Measurements from ENCODE around the gene CAPN10. TPM values are rescaled to one million over a fixed set of nuclear protein-coding genes. Genes with fewer than 3 reads are reported as not detected.

Gene CAPN10
- polyA plus RNA-seq, 3 donors: 7.3 to 57.0 (median 7.4) TPM

- no peaks in the 10 kb centered on the region for H3K36me3 ChIP-seq (replicated peaks in 1 of 2; ENCODE audit: control insufficient read depth in 1 of 2, insufficient read depth in 2 of 2, low read length in 2 of 2)
- peak overlapping the region in 1 of 2 donors; percentile 47 for H3K4me3 Mint-ChIP-seq
Observed at GRCh38 chr2:240643811-240644150, 57.2 kb downstream of the CAPN10 start.

GRCh38 chr2:240644171-240644651, 57.7 kb downstream of the CAPN10 start:
- Mint-ChIP-seq H3K4me3 (peak overlapping the region in 1 of 2 donors; percentile 47), H3K27ac (no peak overlapping the region), H3K9me3 (peaks cover 1 to 25% (median 3%) of the 10 kb centered on the region in 7 donors), H3K4me1 (peaks cover 13% of the 10 kb centered on the region), H3K36me3 (no peaks in the 10 kb centered on the region), H3K27me3 (ENCODE audit: low read depth in 3 of 3) (peaks cover 15 to 34% (median 23%) of the 10 kb centered on the region in 3 donors)
- no peak overlapping the region for H3K4me3 ChIP-seq (replicated peaks in 1 of 3; ENCODE audit: low read depth in 2 of 3, low read length in 3 of 3)
- no peak overlapping the region for H3K9ac ChIP-seq (ENCODE audit: insufficient read depth, low read length, poor library complexity, severe bottlenecking)
- H3K36me3 ChIP-seq (replicated peaks in 1 of 2; ENCODE audit: control insufficient read depth in 1 of 2, insufficient read depth in 2 of 2, low read length in 2 of 2): no peaks in the 10 kb centered on the region
- no peak overlapping the region for H3K4me2 ChIP-seq (replicated peaks; ENCODE audit: extremely low read depth, low read length, poor library complexity, severe bottlenecking)
- H3K27me3 ChIP-seq (ENCODE audit: control insufficient read depth in 2 of 2, insufficient read depth in 2 of 2, low read length in 2 of 2): peaks cover 0 to 22% of the 10 kb centered on the region in 2 donors
- H3K4me1 ChIP-seq (ENCODE audit: control insufficient read depth in 1 of 2, insufficient read depth in 2 of 2, low read length in 2 of 2): peaks cover 2 to 12% of the 10 kb centered on the region in 2 donors
- TF ChIP-seq CTCF (IDR thresholded peaks at IDR 0.05): no peak
- peaks cover 0 to 11% of the 10 kb centered on the region in 2 donors for H3K9me3 ChIP-seq (replicated peaks in 1 of 2; ENCODE audit: control insufficient read depth in 1 of 2, insufficient read depth in 1 of 2, low read length in 2 of 2)
- H3K79me2 ChIP-seq (ENCODE audit: insufficient read depth, low read length): no peaks in the 10 kb centered on the region
- 85% methylated on average over 10 of the region's 14 CpGs for WGBS (ENCODE audit: insufficient coverage)
- H3K27ac ChIP-seq (ENCODE audit: low read depth in 1 of 2, low read length in 2 of 2): no peak overlapping the region
- intact Hi-C loops (cut with micrococcal nuclease): no loop called here
- no peaks in the 10 kb centered on the region for H4K20me1 ChIP-seq (ENCODE audit: insufficient read depth, low read length)
- no peak for DNase-seq
- no peak overlapping the region for H2AFZ ChIP-seq (ENCODE audit: insufficient read depth, low read depth, low read length, poor library complexity, severe bottlenecking)

More at GRCh38 chr2:240643811-240644150, 57.2 kb downstream of the CAPN10 start:
- no peak overlapping the region for H3K27ac Mint-ChIP-seq
- no peaks in the 10 kb centered on the region for H3K79me2 ChIP-seq (ENCODE audit: insufficient read depth, low read length)
- intact Hi-C loops (cut with micrococcal nuclease): no loop called here
- H3K9ac ChIP-seq (ENCODE audit: insufficient read depth, low read length, poor library complexity, severe bottlenecking): no peak overlapping the region
- TF ChIP-seq CTCF (IDR thresholded peaks at IDR 0.05): no peak
- no peaks in the 10 kb centered on the region for H4K20me1 ChIP-seq (ENCODE audit: insufficient read depth, low read length)
- peaks cover 0 to 18% of the 10 kb centered on the region in 2 donors for H3K27me3 ChIP-seq (ENCODE audit: control insufficient read depth in 2 of 2, insufficient read depth in 2 of 2, low read length in 2 of 2)
- H3K4me1 Mint-ChIP-seq: peaks cover 13% of the 10 kb centered on the region
- H3K36me3 Mint-ChIP-seq: no peaks in the 10 kb centered on the region
- no peak for DNase-seq
- no peak overlapping the region for H3K4me3 ChIP-seq (replicated peaks in 1 of 3; ENCODE audit: low read depth in 2 of 3, low read length in 3 of 3)
- no peak overlapping the region for H3K4me2 ChIP-seq (replicated peaks; ENCODE audit: extremely low read depth, low read length, poor library complexity, severe bottlenecking)
- no peak overlapping the region for H2AFZ ChIP-seq (ENCODE audit: insufficient read depth, low read depth, low read length, poor library complexity, severe bottlenecking)
- H3K9me3 Mint-ChIP-seq: peaks cover 1 to 25% (median 3%) of the 10 kb centered on the region in 7 donors
- H3K9me3 ChIP-seq (replicated peaks in 1 of 2; ENCODE audit: control insufficient read depth in 1 of 2, insufficient read depth in 1 of 2, low read length in 2 of 2): peaks cover 0 to 11% of the 10 kb centered on the region in 2 donors
- H3K27ac ChIP-seq (ENCODE audit: low read depth in 1 of 2, low read length in 2 of 2): no peak overlapping the region
- H3K4me1 ChIP-seq (ENCODE audit: control insufficient read depth in 1 of 2, insufficient read depth in 2 of 2, low read length in 2 of 2): peaks cover 2 to 12% of the 10 kb centered on the region in 2 donors
- peaks cover 15 to 30% (median 22%) of the 10 kb centered on the region in 3 donors for H3K27me3 Mint-ChIP-seq (ENCODE audit: low read depth in 3 of 3)
- 86% methylated on average over 14 of the region's 15 CpGs for WGBS (ENCODE audit: insufficient coverage)
